K562 (cell line): ENCODE data around the gene DCLK3. TPM values are rescaled to one million over a fixed set of nuclear protein-coding genes. Genes with fewer than 3 reads are reported as not detected.
A peak's percentile ranks its signal among the peaks of the same experiment; 100 is the strongest.

Experiments
- ATAC-seq: fragments of 200-7000 bp; cut with Tn5 transposase; 3 replicates; pipeline ENCODE4 v1.9.1; 2020; ENCODE audit warnings: moderate library complexity
- BruUV-seq: library from RNA; stranded (reverse); fragments of 400-500 nt; replicated peaks from 2 replicates; lab custom pipeline; 2021; lab: Mats Ljungman, UMichigan
- CTCF ChIA-PET: fragments of 300-600 bp; formaldehyde crosslinking; extraction: SDS; loops from one replicate; lab custom pipeline; 2021; ENCODE audit warnings: low intra/inter-chr PET ratio; lab: Yijun Ruan, JAX
- POLR2A ChIA-PET: fragments of 300-600, 350-650 bp; sonication (Branson Sonifier 250); formaldehyde crosslinking; extraction: SDS; loops from one replicate; lab custom pipeline; 2021; ENCODE audit warnings: antibody characterized with exemption, inconsistent platforms; lab: Yijun Ruan, JAX
- DNase-seq, 4 experiments: peaks; one replicate each; pipeline versions ENCODE4 v3.0.0 to v3.0.0-alpha.2; 2011 to 2018; ENCODE audit warnings: low spot score in 3 of 4, mixed read lengths in 3 of 4; ENCODE audit errors: extremely low read depth in 1 of 4
- FAIRE-seq: peaks from 2 replicates; lab custom pipeline; 2011; peaks lifted over from hg19 to GRCh38; lab: Jason Lieb, UNC
- H2AFZ ChIP-seq: 2 replicates; pipeline ENCODE4 v1.6.0; 2011; ENCODE audit warnings: low read depth, low read length, control low read depth, inconsistent platforms
- H3K27ac ChIP-seq: fragments of 200-600 bp; 3 replicates; pipeline ENCODE4 v1.8.0; 2011; ENCODE audit warnings: low read depth, mild to moderate bottlenecking, control low read depth, inconsistent platforms, low read length, moderate library complexity, mixed read lengths; ENCODE audit errors: extremely low read depth
- H3K27me3 ChIP-seq, 2 experiments: fragments of 300-600 bp in 1 of 2; 2 replicates in 1 of 2; 3 replicates in 1 of 2; pipeline versions ENCODE4 v1.6.0 to v1.8.0; 2011; ENCODE audit warnings: inconsistent platforms in 2 of 2, low read length in 2 of 2, mild to moderate bottlenecking in 1 of 2, mixed read lengths in 1 of 2, moderate library complexity in 1 of 2; ENCODE audit not compliant: control insufficient read depth in 2 of 2, insufficient read depth in 2 of 2
- H3K36me3 ChIP-seq: fragments of 300-600 bp; 3 replicates; pipeline ENCODE4 v1.8.0; 2011; ENCODE audit warnings: mild to moderate bottlenecking, low read length, inconsistent platforms; ENCODE audit not compliant: control insufficient read depth, insufficient read depth
- H3K4me1 ChIP-seq, 2 experiments: fragments of 200-600 bp in 1 of 2; replicated peaks in 1 of 2; 2 replicates in 1 of 2; 3 replicates in 1 of 2; pipeline versions ENCODE4 v1.5.1 to v1.8.0; 2011; ENCODE audit warnings: inconsistent platforms in 2 of 2, low read length in 2 of 2, mild to moderate bottlenecking in 1 of 2, mixed read lengths in 1 of 2, moderate library complexity in 1 of 2; ENCODE audit not compliant: control insufficient read depth in 2 of 2, insufficient read depth in 2 of 2
- H3K4me2 ChIP-seq: 2 replicates; pipeline ENCODE4 v1.6.1; 2011; ENCODE audit warnings: low read length, control low read depth, inconsistent platforms, mixed read lengths; ENCODE audit not compliant: insufficient read depth
- H3K4me3 ChIP-seq: fragments of 200-600 bp; sonication (generic), shearing (Covaris generic); 2 replicates; pipeline ENCODE4 v1.5.1; 2016; ENCODE audit warnings: control low read depth, inconsistent platforms
- H3K79me2 ChIP-seq: fragments of 200-600 bp; 3 replicates; pipeline ENCODE4 v1.8.0; 2011; ENCODE audit warnings: low read length, inconsistent platforms; ENCODE audit not compliant: control insufficient read depth, insufficient read depth
- H3K9ac ChIP-seq, 2 experiments: 2 replicates each; pipeline versions ENCODE4 v1.6.0 to v1.6.1; 2011; ENCODE audit warnings: low read depth in 2 of 2, low read length in 2 of 2, control low read depth in 1 of 2, inconsistent platforms in 1 of 2, mild to moderate bottlenecking in 1 of 2, mixed read lengths in 1 of 2; ENCODE audit not compliant: insufficient read depth in 1 of 2
- H3K9me1 ChIP-seq: one replicate; pipeline ENCODE4 v1.6.0; 2011; ENCODE audit warnings: inconsistent platforms, mild to moderate bottlenecking, low read length, moderate library complexity; ENCODE audit not compliant: control insufficient read depth, insufficient read depth
- H3K9me3 ChIP-seq: replicated peaks from 2 replicates; pipeline ENCODE4 v1.5.1; 2011; ENCODE audit warnings: low read depth, low read length, inconsistent platforms; ENCODE audit not compliant: control insufficient read depth, insufficient read depth
- H4K20me1 ChIP-seq: replicated peaks from 2 replicates; pipeline ENCODE4 v1.6.1; 2011; ENCODE audit warnings: low read length, inconsistent platforms, mixed read lengths; ENCODE audit not compliant: control insufficient read depth, insufficient read depth
- ARID1B ChIP-seq: fragments of 450-650 bp; IDR thresholded peaks from 2 replicates; pipeline ENCODE4 v1.6.1; 2016; ENCODE audit warnings: antibody characterized with exemption, mild to moderate bottlenecking, inconsistent platforms
- ATF4 ChIP-seq: fragments of 450-650 bp; formaldehyde crosslinking; IDR thresholded peaks from 2 replicates; pipeline ENCODE4 v1.4.0; 2022; ENCODE audit warnings: mild to moderate bottlenecking, moderate library complexity
- CEBPG ChIP-seq, 3 experiments: fragments of 200-800 bp in 1 of 3; sonication (Bioruptor generic) in 1 of 3; sonication (generic) in 1 of 3; formaldehyde crosslinking in 1 of 3; IDR thresholded peaks in 2 of 3; conservative IDR thresholded peaks in 1 of 3; 2 replicates each; pipeline versions ENCODE4 v1.6.1 to v1.8.0; 2016 to 2022; ENCODE audit warnings: missing compliant biosample characterization in 2 of 3, missing genetic modification characterization in 2 of 3, mild to moderate bottlenecking in 1 of 3, missing genetic modification reagents in 1 of 3
- GTF2E2 ChIP-seq: fragments of 200-800 bp; sonication (Bioruptor generic); IDR thresholded peaks from 2 replicates; pipeline ENCODE4 v1.6.1; 2016; ENCODE audit warnings: missing genetic modification characterization, missing compliant biosample characterization
- JUN ChIP-seq, 2 experiments: sonication (generic) in 1 of 2; formaldehyde crosslinking in 1 of 2; IDR thresholded peaks; 2 replicates each; pipeline versions ENCODE4 v1.6.1 to v1.8.0; 2012 to 2022; ENCODE audit warnings: borderline replicate concordance in 2 of 2, mild to moderate bottlenecking in 2 of 2, improper control_type of control experiment in 1 of 2, low read depth in 1 of 2, low read length in 1 of 2, missing genetic modification reagents in 1 of 2
- MAFF ChIP-seq: IDR thresholded peaks from 2 replicates; pipeline ENCODE4 v1.6.1; 2012; ENCODE audit warnings: low read length, improper control_type of control experiment
- MEIS2 ChIP-seq: fragments of 450-650 bp; IDR thresholded peaks from 2 replicates; pipeline ENCODE4 v1.6.1; 2014; ENCODE audit warnings: mild to moderate bottlenecking; ENCODE audit not compliant: partially characterized antibody
- NFE2 ChIP-seq: IDR thresholded peaks from 2 replicates; pipeline ENCODE4 v1.6.1; 2014; ENCODE audit warnings: antibody characterized with exemption, low read depth
- SNRNP70 ChIP-seq: fragments of 200-400 bp; formaldehyde crosslinking; optimal IDR thresholded peaks from 2 replicates; pipeline ENCODE3; 2017; ENCODE audit warnings: low read depth, low read length
- TAF15 ChIP-seq: fragments of 200-400 bp; formaldehyde crosslinking; IDR thresholded peaks from 2 replicates; pipeline ENCODE4 v1.6.1; 2017; ENCODE audit warnings: mild to moderate bottlenecking, low read depth, low read length, moderate library complexity
- TRIM24 ChIP-seq, 2 experiments: fragments of 450-650 bp; IDR thresholded peaks; 2 replicates each; pipeline ENCODE4 v1.6.1; 2016
- ZNF175 ChIP-seq: fragments of 200-800 bp; sonication (Bioruptor generic); IDR thresholded peaks from 2 replicates; pipeline ENCODE4 v1.6.1; 2016; ENCODE audit warnings: low read depth, mild to moderate bottlenecking, missing genetic modification characterization, missing compliant biosample characterization
- ZNF584 ChIP-seq: fragments of 200-800 bp; sonication (Bioruptor generic); IDR thresholded peaks from 2 replicates; pipeline ENCODE4 v1.6.1; 2016; ENCODE audit warnings: low read depth, mild to moderate bottlenecking, missing genetic modification characterization, missing compliant biosample characterization
- ZNF589 ChIP-seq: fragments of 200-800 bp; sonication (Bioruptor generic); IDR thresholded peaks from 2 replicates; pipeline ENCODE4 v1.6.1; 2016; ENCODE audit warnings: low read depth, missing genetic modification characterization, missing compliant biosample characterization
- ZNF644 ChIP-seq: fragments of 200-800 bp; sonication (Bioruptor generic); IDR thresholded peaks from 2 replicates; pipeline ENCODE4 v1.6.1; 2016; ENCODE audit warnings: low read depth, missing genetic modification characterization, missing compliant biosample characterization
- WGBS: fragments of 100-300 bp; shearing (Covaris generic); methylation state at CpG from one replicate; pipeline ENCODE4 v1.1.6; 2016; ENCODE audit warnings: low coverage, mixed read lengths; ENCODE audit not compliant: insufficient coverage; ENCODE audit errors: missing lambda C conversion rate; 5-methylcytosine and 5-hydroxymethylcytosine counted together
- in situ Hi-C: fragments of 300-500 bp; cut with MboI; formaldehyde crosslinking; loops from 4 replicates; pipeline ENCODE4 v1.15.0; 2018; ENCODE audit warnings: inconsistent platforms, mixed read lengths
- intact Hi-C: fragments of 100-400 bp; cut with micrococcal nuclease; formaldehyde crosslinking; loops from 2 replicates; pipeline ENCODE4 v1.14.2; 2022
- polyA plus RNA-seq, 8 experiments: library from polyadenylated mRNA; depleted of rRNA in 4 of 8; stranded (reverse) in 5 of 8; unstranded in 3 of 8; fragments of >200 nt; fragmentation: Nextera tagmentation in 2 of 8; fragmentation: Illumina TruSeq in 1 of 8; extraction: Ambion mirVana in 2 of 8; extraction: Trizol in 1 of 8; gene quantifications; 2 replicates each; pipeline versions ENCODE4 v1.2.1 to v1.2.3, GENCODE V29; 2011 to 2014; ENCODE audit warnings: inconsistent platforms in 1 of 8, missing spikeins in 1 of 8
- total RNA-seq, 7 experiments: library from RNA; depleted of rRNA in 6 of 7; stranded (reverse); fragments of >200 nt in 6 of 7; fragmentation: Illumina TruSeq in 2 of 7; extraction: Trizol in 2 of 7; gene quantifications; 2 replicates each; pipeline versions ENCODE4 v1.2.1 to v1.2.3, GENCODE V29; 2011 to 2021; ENCODE audit warnings: low replicate concordance in 1 of 7
- TF ChIP-seq, protein P1 (sequence below): fragments of 450-650 bp; formaldehyde crosslinking; conservative IDR thresholded peaks from 2 replicates; pipeline ENCODE4 v1.4.0; 2022; ENCODE audit warnings: mild to moderate bottlenecking, missing genetic modification characterization

Gene DCLK3
- total and polyA plus RNA-seq, 9 of the 15 experiments (the other 6 are each of a cell fraction or from before 2014, with no cell fraction given) = not detected

DNA sequence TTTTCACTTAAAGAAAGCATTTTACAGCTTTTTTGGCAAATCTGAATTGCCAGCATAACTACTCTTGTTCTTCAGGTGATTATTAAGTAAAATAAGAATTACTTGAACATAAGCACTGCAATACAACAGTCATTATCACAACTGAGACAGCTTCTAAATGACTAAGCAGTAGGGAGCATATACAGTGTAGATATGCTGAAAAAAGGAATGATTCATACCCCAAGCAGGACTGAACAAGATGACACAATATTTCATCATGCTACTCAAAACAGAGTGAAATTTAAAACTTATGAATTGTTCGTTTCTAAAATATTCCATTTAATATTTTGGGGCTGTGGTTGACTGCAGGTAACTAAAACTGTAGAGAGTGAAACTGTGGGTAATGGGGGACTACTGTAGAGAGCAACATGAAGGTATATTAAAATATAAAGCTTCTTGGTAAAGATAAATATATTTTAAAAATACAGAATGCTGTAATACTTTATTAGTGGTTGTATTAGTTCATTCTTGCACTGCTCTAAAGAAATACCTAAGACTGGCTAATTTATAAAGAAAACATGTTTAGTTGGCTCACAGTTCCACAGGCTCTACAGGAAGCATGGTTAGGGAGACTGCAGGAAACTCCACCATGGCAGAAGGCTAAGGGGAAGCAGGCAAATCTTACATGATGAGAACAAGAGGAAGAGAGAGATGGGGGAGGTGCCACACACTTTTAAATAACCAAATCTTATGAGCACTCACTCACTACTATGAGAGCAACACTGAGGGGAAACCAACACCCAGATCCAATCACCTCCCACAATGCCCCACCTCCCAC, 84.8 kb downstream of the DCLK3 start:
- DNase-seq (no peak), ATAC-seq (peak; percentile 64; the same call in 2 of the 3 replicates), FAIRE-seq (no peak)
- no peaks in the 10 kb centered on the region for H3K36me3 ChIP-seq
- H4K20me1 ChIP-seq = no peaks in the 10 kb centered on the region
- H3K4me3 ChIP-seq = no peak overlapping the region
- intact Hi-C loops = no loop called here
- WGBS = 0% methylated on average over 1 of the region's 1 CpG
- H2AFZ ChIP-seq = no peak overlapping the region
- H3K4me2 ChIP-seq = no peak overlapping the region
- H3K9ac ChIP-seq = no peak overlapping the region
- H3K79me2 ChIP-seq = no peaks in the 10 kb centered on the region
- BruUV-seq = no TSS peak
- no peaks in the 10 kb centered on the region for H3K4me1 ChIP-seq
- CTCF ChIA-PET = no interaction called here
- H3K27me3 ChIP-seq = no peaks in the 10 kb centered on the region
- H3K9me1 ChIP-seq = no peaks in the 10 kb centered on the region
- no peak overlapping the region for H3K27ac ChIP-seq
- no peaks in the 10 kb centered on the region for H3K9me3 ChIP-seq
- POLR2A ChIA-PET = interaction anchor here (1.3 kb wide), 1 partner anchor 10 kb away, joined by 3 read pairs; no protein-coding TSS in a partner anchor
- in situ Hi-C loops = no loop called here
- TF ChIP-seq TAF15 (no peak), SNRNP70 (no peak), ZNF644 (0 out of 2 replicates have a peak, but pooled peaks have one; percentile 28), NFE2 (peak; percentile 27; the same call in 1 of the 2 replicates), ZNF584 (CRISPR knock-in tag) (peak; percentile 30; the same call in 1 of the 2 replicates), ZNF175 (CRISPR knock-in tag) (peak; percentile 83), GTF2E2 (tag) (peak; percentile 72; the same call in 1 of the 2 replicates), ATF4 (peak; percentile 88), ZNF589 (peak; percentile 68), CEBPG (CRISPR knock-in tag; IDR thresholded peaks at IDR 0.05) (peak; percentile 36; the same call in 1 of the 2 replicates), CEBPG (tag; conservative IDR thresholded peaks at IDR 0.05 in 1 of 2, IDR thresholded peaks at IDR 0.05 in 1 of 2) (peak; percentile 93 to 98), MAFF (no peak), JUN (IDR thresholded peaks at IDR 0.05; ENCODE audit: borderline replicate concordance, low read depth, low read length) (0 out of 2 replicates have a peak, but pooled peaks have one; percentile 39), JUN (CRISPR knock-in tag; IDR thresholded peaks at IDR 0.05; ENCODE audit: borderline replicate concordance) (no peak), MEIS2 (peak; percentile 9), TRIM24 (IDR thresholded peaks at IDR 0.05) (peak; percentile 77 to 88), ARID1B (peak; percentile 36; the same call in 1 of the 2 replicates)
- TF ChIP-seq, protein P1, sequence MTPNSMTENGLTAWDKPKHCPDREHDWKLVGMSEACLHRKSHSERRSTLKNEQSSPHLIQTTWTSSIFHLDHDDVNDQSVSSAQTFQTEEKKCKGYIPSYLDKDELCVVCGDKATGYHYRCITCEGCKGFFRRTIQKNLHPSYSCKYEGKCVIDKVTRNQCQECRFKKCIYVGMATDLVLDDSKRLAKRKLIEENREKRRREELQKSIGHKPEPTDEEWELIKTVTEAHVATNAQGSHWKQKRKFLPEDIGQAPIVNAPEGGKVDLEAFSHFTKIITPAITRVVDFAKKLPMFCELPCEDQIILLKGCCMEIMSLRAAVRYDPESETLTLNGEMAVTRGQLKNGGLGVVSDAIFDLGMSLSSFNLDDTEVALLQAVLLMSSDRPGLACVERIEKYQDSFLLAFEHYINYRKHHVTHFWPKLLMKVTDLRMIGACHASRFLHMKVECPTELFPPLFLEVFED (CRISPR knock-in tag) = 0 out of 2 replicates have a peak, but pooled peaks have one; percentile 18
